Heart left ventricle (tissue), 16 donors: ENCODE measurements around the gene CYP11A1. TPM values are rescaled to one million over a fixed set of nuclear protein-coding genes. Genes with fewer than 3 reads are reported as not detected.
"Not testable (repeated sequence)": the region's sequence is repeated elsewhere in the genome, so short reads cannot be mapped to it uniquely, and the experiment has no call there.

ENCODE experiments used
- ATAC-seq, 4 donors: fragments of 200-7000 bp; cut with Tn5 transposase; one replicate each; pipeline ENCODE4 v1.9.1; 2020 to 2022; ENCODE audit warnings: moderate library complexity in 4 of 4, mild to moderate bottlenecking in 3 of 4, moderate number of reproducible peaks in 1 of 4
- DNase-seq, 5 donors: peaks; one replicate each; pipeline ENCODE4 v3.0.0-alpha.2; 2020
- H3K27ac ChIP-seq, 12 donors: fragments of 200-600 bp; sonication (generic) in 4 of 12; one replicate each; pipeline versions ENCODE4 v1.5.0 to v1.8.0; 2016 to 2022; ENCODE audit warnings: mild to moderate bottlenecking in 2 of 12
- H3K27me3 ChIP-seq, 9 donors: fragments of 200-600 bp; sonication (generic) in 2 of 9; one replicate each; pipeline versions ENCODE4 v1.5.1 to v1.8.0; 2016 to 2022; ENCODE audit warnings: mild to moderate bottlenecking in 3 of 9
- H3K36me3 ChIP-seq, 9 donors: fragments of 200-600 bp; sonication (generic) in 2 of 9; one replicate each; pipeline versions ENCODE4 v1.5.0 to v1.8.0; 2018 to 2022; ENCODE audit warnings: mild to moderate bottlenecking in 2 of 9
- H3K4me1 ChIP-seq, 12 donors: fragments of 200-600 bp; sonication (generic) in 4 of 12; one replicate each; pipeline versions ENCODE4 v1.5.0 to v1.8.0; 2016 to 2022; ENCODE audit warnings: mild to moderate bottlenecking in 3 of 12
- H3K4me3 ChIP-seq, 12 donors: fragments of 200-600 bp; sonication (generic) in 4 of 12; one replicate each; pipeline versions ENCODE4 v1.5.0 to v1.8.0; 2017 to 2022; ENCODE audit warnings: mild to moderate bottlenecking in 9 of 12, moderate library complexity in 4 of 12
- H3K9me3 ChIP-seq, 12 donors: fragments of 200-600 bp; sonication (generic) in 4 of 12; one replicate each; pipeline versions ENCODE4 v1.5.0 to v1.8.0; 2016 to 2022; ENCODE audit warnings: mild to moderate bottlenecking in 1 of 12
- CTCF ChIP-seq, 12 donors: fragments of 200-600 bp; sonication (generic) in 4 of 12; IDR thresholded peaks; one replicate each; pipeline versions ENCODE4 v1.5.0 to v1.8.0; 2018 to 2022; ENCODE audit warnings: antibody characterized with exemption in 12 of 12, mild to moderate bottlenecking in 5 of 12
- POLR2A ChIP-seq, 2 donors: fragments of 450-650 bp; IDR thresholded peaks; one replicate each; pipeline ENCODE4 v1.6.1; 2017; ENCODE audit warnings: antibody characterized with exemption in 2 of 2, mild to moderate bottlenecking in 2 of 2, moderate library complexity in 2 of 2
- WGBS, 4 donors: extraction: QIAGEN DNeasy Blood & Tissue Kit in 2 of 4; methylation state at CpG; one replicate each; pipeline versions ENCODE4 v1.1.5 to v1.1.7; 2013 to 2018; 5-methylcytosine and 5-hydroxymethylcytosine counted together
- intact Hi-C, 10 donors: fragments of 100-400 bp; cut with DNase I; formaldehyde crosslinking; loops; one replicate each; pipeline versions ENCODE4 v1.11.1 to v1.14.2; 2022
- polyA plus RNA-seq, 2 donors: library from polyadenylated mRNA; stranded (reverse); fragments of 200-250 nt; gene quantifications; one replicate each; pipeline ENCODE4 v1.2.3, GENCODE V29; 2013
- total RNA-seq, 9 donors: library from RNA; depleted of rRNA in 2 of 9; stranded (reverse); fragments of >200 nt in 2 of 9; fragmentation: NEBNext Ultra II Directional in 3 of 9; extraction: Animal tissue kit (Norgen Biotek cat#: 25700) in 3 of 9; gene quantifications; one replicate each; pipeline versions ENCODE4 v1.1.0 to v1.2.4, GENCODE V29; 2016 to 2023
- donor health status: ischemic (EF 13 %, LVEDD 7.1; RV severe dilation, severe dysfunction).
- donor health status: healthy with polysubstance abuse.
- donor health status: DM: no; HTN: yes; CAD: no.
- donor health status: DM: no; HTN: no; CAD: no.
- donor health status: ischemic (EF 25% LVEDD 6.9; RV normal size, moderate dysfunction).
- donor health status: ischemic (EF 25% LVEDD 5.7; RV mildly dilated, moderate dysfunction).
- donor health status: healthy.
- donor health status: DM: yes; HTN: yes; CAD: no.
- donor health status: ischemic (EF 35%, LVEDD 5.7; RV mildly dilated, moderate dysfunction).
- donor health status: nonischemic (EF 11% LVEDD 7.7; RV severe dilation, severe dysfunction).
- donor health status: DM: yes; HTN: yes; CAD: no.
- donor health status: PGD.
- donor health status: ischemic (EF 29% LVEDD 5.4; RV normal size, mild dysfunction).
- donor health status: nonischemic (EF 23%, LVEDD 6.1; RV moderate dilation, normal function).

Gene CYP11A1
- total and polyA plus RNA-seq, 11 donors: 0.07 to 3.4 (median 0.87) TPM

DNA sequence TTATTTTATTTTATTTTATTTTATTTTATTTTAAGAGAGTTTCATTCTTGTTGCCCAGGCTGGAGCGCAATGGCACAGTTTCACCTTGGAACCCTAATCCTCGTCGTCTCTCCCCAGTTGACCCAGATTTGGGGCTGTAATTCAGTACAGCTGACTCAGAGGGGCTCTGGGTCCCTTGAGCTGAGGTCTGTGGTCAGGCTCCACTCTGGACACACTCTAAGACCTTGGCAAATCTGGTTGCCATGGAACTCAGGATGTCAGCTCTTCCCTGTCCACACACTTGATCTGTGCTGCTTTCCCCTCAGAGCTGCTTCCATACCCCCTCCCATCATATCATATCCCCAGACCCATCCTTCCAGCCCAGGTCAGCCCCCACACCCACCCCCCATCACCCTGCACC lies 675 bp upstream of the CYP11A1 start:
- H3K9me3 ChIP-seq: no peaks in the 10 kb centered on the region
- no peak for DNase-seq
- intact Hi-C loops: no loop called here
- peaks cover 0 to 13% (median 4%) of the 10 kb centered on the region in 12 donors for H3K4me1 ChIP-seq
- H3K27me3 ChIP-seq: peaks cover 0 to 37% (median 0%) of the 10 kb centered on the region in 9 donors
- no peak for ATAC-seq
- no peak overlapping the region for H3K27ac ChIP-seq
- no peaks in the 10 kb centered on the region for H3K36me3 ChIP-seq
- TF ChIP-seq CTCF (IDR thresholded peaks at IDR 0.05): no peak
- no peak for TF ChIP-seq POLR2A (IDR thresholded peaks at IDR 0.05)
- 91 to 97% (median 94%) methylated on average over 3 of the region's 3 CpGs for WGBS, 4 donors
- H3K4me3 ChIP-seq: no peak overlapping the region

- Histone ChIP-seq H3K9me3 (no peaks in the 10 kb centered on the region), H3K27me3 (peaks cover 0 to 37% (median 0%) of the 10 kb centered on the region in 9 donors), H3K36me3 (no peaks in the 10 kb centered on the region), H3K27ac (peak overlapping the region in 6 of 12 donors; percentile 4 to 60 (median 45)), H3K4me1 (peaks cover 0 to 13% (median 4%) of the 10 kb centered on the region in 12 donors), H3K4me3 (peak overlapping the region; percentile 15 to 80 (median 60))
- WGBS, 4 donors: 6 to 8% (median 6%) methylated on average over 66 to 75 of the region's 75 CpGs
- DNase-seq (peak in 3 of 5 donors; percentile 44 to 64 (median 48)), ATAC-seq (peak; percentile 71 to 88 (median 77))
- intact Hi-C loops: no loop called here
- peak in 1 of 12 donors; percentile 4 for TF ChIP-seq CTCF (IDR thresholded peaks at IDR 0.05)
- TF ChIP-seq POLR2A (IDR thresholded peaks at IDR 0.05): no peak
Measured at GRCh38 chr15:74365598-74366445, 1.6 kb downstream of the CYP11A1 start.

GRCh38 chr15:74364936-74365597 lies 2.4 kb downstream of the CYP11A1 start:
- intact Hi-C loops: no loop called here
- Histone ChIP-seq H3K4me1 (peaks cover 0 to 13% (median 4%) of the 10 kb centered on the region in 12 donors), H3K27me3 (peaks cover 0 to 37% (median 0%) of the 10 kb centered on the region in 9 donors), H3K27ac (no peak overlapping the region), H3K4me3 (peak overlapping the region in 11 of 12 donors; percentile 15 to 80 (median 60)), H3K9me3 (no peaks in the 10 kb centered on the region), H3K36me3 (no peaks in the 10 kb centered on the region)
- WGBS, 4 donors: 81 to 85% (median 85%) methylated on average over 12 of the region's 12 CpGs
- DNase-seq (no peak), ATAC-seq (peak in 1 of 4 donors; percentile 25)
- TF ChIP-seq CTCF (IDR thresholded peaks at IDR 0.05): no peak
- TF ChIP-seq POLR2A (IDR thresholded peaks at IDR 0.05): no peak

- Histone ChIP-seq H3K4me3 (no peak overlapping the region), H3K4me1 (peaks cover 0 to 13% (median 4%) of the 10 kb centered on the region in 12 donors), H3K27ac (no peak overlapping the region), H3K9me3 (no peaks in the 10 kb centered on the region), H3K36me3 (no peaks in the 10 kb centered on the region), H3K27me3 (peaks cover 0 to 32% (median 0%) of the 10 kb centered on the region in 9 donors)
- TF ChIP-seq CTCF (IDR thresholded peaks at IDR 0.05) (no peak), POLR2A (IDR thresholded peaks at IDR 0.05) (no peak)
- intact Hi-C loops: no loop called here
- DNase-seq: no peak
- 79 to 95% (median 83%) methylated on average over 1 of the region's 1 CpG for WGBS, 4 donors
- ATAC-seq: no peak
Measured at GRCh38 chr15:74362482-74362881, 5.0 kb downstream of the CYP11A1 start.

DNA sequence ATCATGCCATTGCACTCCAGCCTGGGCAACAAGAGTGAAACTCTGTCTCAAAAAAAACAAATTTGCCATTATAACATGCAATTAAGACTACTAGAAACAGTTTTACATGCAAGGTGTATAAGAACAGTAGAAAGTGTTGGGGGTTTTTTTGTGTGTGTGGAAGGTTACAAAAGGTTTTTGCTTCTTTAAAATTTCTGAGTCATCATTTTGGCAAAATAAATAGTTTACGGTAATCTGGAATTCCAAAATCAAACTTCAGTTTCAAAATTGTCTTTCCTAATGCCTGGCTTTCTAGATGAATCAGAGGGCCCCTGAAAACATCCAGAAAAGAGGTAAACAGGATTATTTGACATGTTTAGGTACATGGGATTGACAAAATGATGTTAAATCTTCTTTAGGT lies 6.6 kb downstream of the CYP11A1 start:
- H3K27ac ChIP-seq, H3K4me1 ChIP-seq, H3K4me3 ChIP-seq, DNase-seq, H3K9me3 ChIP-seq, intact Hi-C loops, ATAC-seq, H3K36me3 ChIP-seq: not testable (repeated sequence)
- H3K27me3 ChIP-seq: peaks cover 0 to 16% (median 0%) of the 10 kb centered on the region in 9 donors
- 64 to 81% (median 73%) methylated on average over 1 of the region's 1 CpG for WGBS, 4 donors

GRCh38 chr15:74359376-74359775 lies 8.1 kb downstream of the CYP11A1 start:
- ATAC-seq, H3K27ac ChIP-seq, H3K36me3 ChIP-seq, H3K4me3 ChIP-seq, H3K27me3 ChIP-seq, intact Hi-C loops, DNase-seq, H3K4me1 ChIP-seq, H3K9me3 ChIP-seq: not testable (repeated sequence)
- WGBS, 4 donors: 68 to 78% (median 70%) methylated on average over 6 of the region's 6 CpGs
